Tongue (tissue), 2 donors: ENCODE results near the gene UBE2K. TPM values are rescaled to one million over a fixed set of nuclear protein-coding genes. Genes with fewer than 3 reads are reported as not detected.
"Not testable (repeated sequence)": the region's sequence is repeated elsewhere in the genome, so short reads cannot be mapped to it uniquely, and the experiment has no call there.

Experiments
- DNase-seq: peaks from one replicate; pipeline ENCODE4 v3.0.0-alpha.2; 2015
- total RNA-seq: library from RNA; depleted of rRNA; stranded (reverse); fragments of >200 nt; gene quantifications from one replicate; pipeline ENCODE4 v1.2.3, GENCODE V29; 2014

Gene UBE2K, protein sequence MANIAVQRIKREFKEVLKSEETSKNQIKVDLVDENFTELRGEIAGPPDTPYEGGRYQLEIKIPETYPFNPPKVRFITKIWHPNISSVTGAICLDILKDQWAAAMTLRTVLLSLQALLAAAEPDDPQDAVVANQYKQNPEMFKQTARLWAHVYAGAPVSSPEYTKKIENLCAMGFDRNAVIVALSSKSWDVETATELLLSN
- total RNA-seq: 29.7 TPM

DNA sequence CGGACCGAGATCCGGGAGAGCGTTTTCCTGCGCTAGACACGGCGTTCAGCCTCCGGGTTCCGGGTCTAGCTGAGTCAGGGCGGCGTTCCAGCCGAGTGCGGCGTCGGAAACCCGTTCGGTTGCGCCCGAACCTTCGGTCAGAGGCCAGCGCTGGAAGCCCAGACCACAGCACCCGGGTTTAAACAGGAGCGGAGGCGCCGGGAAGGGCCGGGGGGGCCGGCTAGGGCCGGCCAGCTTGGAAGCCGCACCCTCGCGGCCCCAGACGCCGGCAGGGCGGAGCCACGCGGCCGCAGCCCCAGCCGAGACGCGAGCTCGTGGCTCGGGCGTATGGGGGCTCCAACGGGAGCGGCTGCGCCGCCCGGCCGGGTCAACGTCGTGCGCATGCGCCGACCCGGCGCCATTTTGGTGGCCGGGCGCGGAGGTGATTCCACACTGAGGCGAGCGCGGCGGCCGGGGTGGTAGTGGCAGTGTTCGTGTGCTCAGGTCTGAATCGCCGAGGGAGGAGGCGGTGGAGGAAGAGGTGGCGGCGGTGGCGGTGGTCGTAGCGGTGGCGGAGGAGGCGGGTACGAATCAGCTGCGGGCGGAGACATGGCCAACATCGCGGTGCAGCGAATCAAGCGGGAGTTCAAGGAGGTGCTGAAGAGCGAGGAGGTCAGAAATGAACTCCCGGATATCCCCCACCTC is at the start of gene UBE2K:
Gene UBE2K (plus strand): TSS at position 397 of the 684 bp plus-strand sequence. CDS start 192 bp downstream, at position 589.
- DNase-seq: peak; percentile 95

DNA sequence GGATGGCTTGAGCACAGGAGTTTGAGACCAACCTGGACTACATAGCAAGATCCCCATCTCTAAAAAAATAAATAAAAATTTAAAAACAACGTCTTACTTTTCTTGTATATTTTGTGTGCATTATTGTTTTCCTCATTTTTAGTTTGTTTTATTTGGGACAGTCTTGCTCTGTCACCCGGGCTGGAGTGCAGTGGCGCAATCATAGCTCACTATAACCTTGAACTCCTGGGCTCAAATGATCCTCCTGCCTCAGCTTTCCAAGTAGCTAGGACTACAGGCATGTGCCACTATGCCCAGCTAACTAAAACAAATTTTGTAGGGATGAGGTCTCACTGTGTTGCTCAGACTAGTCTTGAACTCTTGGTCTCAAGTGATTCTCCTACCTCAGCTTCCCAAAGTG is 49.7 kb upstream of the UBE2K start:
- no peak for DNase-seq

DNA sequence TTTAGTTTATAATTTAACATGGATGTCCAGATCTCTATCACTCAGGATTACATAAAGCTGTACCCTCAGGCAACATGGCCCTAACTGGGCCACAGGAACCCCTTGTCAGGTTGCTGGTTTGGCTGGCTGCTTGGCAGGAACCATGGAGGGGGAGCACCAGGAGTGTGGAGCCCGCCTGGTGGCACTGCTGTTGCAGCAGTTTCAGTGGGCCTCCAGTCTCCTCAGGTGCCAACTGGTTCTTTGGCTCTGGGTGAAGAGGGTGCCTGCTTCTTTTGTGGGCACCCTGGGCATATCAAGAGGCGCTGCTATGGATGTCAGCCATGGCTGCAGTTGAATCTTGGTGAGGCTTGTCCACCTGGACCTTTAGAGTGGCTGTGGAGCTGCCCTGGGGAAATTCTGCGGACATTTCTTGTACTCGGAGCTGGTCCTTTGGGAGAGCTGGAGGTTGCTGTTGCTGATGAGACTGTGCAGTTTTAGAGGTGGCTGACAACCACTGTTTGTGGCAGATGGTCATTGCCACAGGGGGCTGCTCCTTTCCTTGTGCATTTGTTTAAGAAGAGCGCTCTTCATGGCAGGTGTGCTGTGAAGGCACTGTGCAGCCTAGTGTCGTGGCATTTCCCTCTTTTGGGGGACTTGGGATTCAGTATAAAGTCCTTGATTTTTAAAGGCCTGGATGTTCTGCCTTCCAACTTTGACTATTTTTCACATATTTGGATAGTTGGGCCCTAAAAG is 48.9 kb upstream of the UBE2K start:
- no peak for DNase-seq

DNA sequence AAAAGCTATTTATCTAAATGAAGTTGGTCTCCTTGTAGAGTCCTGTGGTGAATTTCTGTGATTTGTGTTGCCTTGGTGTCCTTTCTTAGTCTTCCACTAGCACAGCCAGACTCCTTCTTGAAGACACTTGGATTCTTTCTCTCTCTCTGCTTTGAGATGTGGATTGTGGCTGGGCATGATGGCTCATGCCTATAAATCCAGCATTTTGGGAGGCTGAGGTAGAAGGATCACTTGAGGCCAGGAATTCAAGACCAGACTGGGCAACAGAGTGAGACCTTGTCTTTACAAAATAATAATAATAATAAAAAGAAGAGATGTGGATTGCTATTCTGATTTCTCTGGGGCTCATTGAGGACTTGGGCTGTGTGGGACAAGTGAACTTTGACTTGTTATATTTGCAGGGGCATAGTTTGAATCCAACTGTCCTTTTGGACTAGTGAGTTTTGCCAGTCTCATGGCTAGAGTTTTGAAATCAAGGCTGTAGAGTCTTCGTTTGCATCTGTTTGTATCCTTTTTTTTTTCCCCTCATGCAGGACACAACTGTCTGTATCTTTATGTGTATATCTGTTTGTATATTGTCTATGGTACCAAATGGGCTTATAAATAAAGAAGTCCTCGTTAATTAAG is 48.2 kb upstream of the UBE2K start:
- no peak for DNase-seq

DNA sequence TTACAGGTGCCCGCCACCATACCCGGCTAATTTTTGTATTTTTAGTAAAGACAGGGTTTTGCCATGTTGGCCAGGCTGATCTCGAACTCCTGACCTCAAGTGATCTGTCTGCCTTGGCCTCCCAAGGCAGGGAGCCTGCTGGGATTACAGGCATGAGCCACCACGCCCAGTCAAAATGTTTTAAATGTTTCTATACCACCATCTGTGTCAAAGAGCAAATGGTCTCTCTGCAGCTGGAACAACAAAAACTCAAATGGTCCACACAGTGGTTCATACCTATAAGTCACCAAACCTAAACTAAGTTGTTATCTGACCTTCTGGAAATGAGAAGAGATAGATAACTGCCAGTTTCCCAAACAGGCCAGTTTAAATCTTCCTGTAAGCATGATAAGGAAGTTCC is 46.4 kb upstream of the UBE2K start:
- not testable (repeated sequence) for DNase-seq

DNA sequence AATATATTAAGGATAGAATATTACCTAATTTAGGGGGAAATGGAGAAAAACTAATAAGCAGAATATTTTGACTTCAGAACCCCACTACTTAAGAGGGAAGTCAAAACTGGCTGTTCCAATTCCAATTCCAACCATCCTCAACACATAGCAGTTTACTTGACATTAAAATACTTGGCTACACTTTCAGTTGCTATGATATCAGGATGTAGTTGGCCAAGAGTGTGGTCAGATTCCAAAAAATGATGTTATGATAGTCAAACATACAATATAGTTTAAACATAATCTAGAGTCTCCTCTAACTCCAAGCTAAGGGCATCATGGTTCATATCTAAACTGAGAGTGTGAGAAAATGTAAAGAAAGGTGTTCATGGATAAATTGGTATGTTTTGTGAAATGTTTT is 42.7 kb upstream of the UBE2K start:
- no peak for DNase-seq

DNA sequence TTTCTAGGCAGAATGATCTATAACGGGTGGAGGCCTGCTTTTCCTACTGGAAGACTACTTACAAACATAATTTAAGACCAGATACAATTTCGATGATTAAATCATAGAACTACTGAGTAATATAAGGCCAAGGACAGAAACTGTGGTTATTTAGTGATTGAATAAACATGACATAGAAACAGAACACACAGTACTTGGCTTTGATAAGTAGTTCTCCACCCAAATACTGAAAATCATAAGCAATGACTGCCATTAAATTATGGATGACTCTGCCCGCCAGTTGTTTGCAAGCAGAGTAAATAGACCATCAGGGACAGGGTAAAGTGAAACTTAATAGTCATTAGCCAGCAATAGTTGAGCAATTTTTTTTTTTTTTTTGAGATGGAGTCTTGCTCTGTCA is 42.1 kb upstream of the UBE2K start:
- no peak for DNase-seq

DNA sequence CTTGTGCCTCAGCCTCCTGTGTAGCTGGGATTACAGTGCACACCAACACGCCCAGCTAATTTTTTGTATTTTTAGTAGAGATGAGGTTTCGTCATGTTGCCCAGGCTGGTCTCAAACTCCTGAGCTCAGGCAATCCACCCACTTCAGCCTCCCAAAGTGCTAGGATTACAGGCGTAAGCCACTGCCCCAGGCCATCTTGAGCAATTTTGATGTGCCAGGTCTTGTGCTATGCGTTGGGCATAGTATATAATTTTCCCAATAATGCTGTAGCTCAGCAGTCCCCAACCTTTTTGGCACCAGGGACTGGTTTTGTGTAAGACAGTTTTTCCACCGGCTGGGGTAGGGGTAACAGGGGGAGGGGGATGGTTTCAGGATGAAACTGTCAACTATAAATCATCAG is 41.3 kb upstream of the UBE2K start:
- DNase-seq: not testable (repeated sequence)

DNA sequence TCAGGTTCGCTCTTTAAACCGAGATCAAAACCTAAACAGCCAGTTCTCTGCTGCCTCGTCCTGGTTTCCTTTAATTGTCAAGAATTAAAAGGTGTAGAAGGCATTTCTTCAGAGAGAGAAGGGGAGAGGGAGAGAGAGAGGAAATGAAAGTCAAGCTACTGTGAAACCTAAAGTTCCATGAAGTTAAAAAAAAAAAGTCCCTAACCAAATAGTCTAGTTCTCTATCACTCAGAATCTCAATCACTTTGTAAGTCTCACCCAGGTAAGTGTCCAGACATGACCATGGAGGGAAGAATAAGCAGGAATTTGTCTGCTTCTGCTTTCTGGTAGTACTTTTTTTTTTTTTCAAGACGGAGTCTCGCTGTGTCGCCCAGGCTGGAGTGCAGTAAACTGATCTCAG is 40.5 kb upstream of the UBE2K start:
- DNase-seq: no peak

DNA sequence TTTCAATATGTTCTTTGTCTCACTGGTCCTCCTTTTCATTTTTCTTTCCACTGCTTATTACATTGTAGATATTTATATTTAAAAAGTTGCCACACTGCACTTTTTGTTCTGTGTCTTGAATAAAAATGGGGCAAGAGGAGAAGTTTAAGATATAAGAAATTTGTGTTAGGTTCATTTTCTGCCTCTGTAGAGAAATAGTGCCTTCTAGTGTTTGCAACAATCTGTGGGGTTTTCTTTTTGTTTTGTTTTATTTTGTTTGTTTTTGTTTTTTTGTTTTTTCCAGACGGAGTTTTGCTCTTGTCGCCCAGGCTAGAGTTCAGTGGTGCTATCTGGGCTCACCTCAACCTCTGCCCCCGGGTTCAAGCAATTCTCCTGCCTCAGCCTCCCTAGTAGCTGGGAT is 39.2 kb upstream of the UBE2K start:
- no peak for DNase-seq

DNA sequence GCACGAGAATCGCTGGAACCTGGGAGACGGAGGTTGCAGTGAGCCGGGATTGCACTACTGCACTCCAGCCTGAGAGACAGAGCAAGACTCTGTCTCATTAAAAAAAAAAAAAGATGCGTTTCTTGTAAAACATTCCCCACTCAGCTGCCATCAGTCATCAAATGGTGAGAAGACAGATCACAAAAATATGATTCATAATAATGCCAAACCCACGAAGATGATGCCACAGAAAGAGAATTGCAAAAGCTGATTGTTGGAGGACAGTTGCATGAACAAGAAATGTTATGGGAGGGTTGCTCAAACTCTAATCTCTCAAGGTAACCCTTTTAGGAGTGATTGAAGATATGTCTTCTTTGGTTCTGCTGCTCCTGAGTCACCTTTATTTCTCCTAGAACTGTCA is 37.9 kb upstream of the UBE2K start:
- DNase-seq: no peak

DNA sequence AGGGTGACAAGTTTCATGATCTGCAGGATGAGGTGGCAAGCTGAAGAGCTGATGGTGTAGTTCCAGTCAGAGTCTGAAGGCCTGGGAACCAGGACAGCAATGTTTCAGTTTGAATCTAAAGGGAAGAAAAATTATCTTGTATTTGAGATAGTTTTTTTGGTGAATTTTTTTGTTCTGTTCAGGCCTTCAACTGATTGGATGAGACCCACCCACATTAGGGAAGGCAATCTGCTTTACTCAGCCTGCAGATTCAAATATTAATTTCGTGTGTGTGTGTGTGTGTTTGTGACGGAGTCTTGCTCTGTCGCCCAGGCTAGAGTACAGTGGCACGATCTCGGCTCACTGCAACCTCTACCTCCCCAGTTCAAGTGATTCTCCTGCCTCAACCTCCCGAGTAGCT is 37.2 kb upstream of the UBE2K start:
- no peak for DNase-seq

DNA sequence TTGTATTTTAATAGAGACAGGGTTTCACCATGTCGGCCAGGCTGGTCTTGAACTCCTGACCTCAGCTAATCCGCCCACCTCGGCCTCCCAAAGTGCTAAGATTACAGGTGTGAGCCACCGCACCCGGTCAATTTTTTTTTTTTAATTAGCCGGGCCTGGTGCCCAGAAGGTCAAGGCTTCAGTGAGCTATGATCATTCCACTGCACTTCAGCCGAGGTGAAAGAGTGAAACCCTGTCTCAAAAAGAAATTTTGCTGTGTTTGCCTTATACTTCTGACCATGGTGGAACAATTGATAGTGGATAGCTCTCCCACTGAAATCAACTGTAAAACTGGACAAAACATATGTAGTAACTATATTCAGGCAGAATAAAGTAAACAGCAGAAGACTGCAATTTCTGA is 35.3 kb upstream of the UBE2K start:
- no peak for DNase-seq

DNA sequence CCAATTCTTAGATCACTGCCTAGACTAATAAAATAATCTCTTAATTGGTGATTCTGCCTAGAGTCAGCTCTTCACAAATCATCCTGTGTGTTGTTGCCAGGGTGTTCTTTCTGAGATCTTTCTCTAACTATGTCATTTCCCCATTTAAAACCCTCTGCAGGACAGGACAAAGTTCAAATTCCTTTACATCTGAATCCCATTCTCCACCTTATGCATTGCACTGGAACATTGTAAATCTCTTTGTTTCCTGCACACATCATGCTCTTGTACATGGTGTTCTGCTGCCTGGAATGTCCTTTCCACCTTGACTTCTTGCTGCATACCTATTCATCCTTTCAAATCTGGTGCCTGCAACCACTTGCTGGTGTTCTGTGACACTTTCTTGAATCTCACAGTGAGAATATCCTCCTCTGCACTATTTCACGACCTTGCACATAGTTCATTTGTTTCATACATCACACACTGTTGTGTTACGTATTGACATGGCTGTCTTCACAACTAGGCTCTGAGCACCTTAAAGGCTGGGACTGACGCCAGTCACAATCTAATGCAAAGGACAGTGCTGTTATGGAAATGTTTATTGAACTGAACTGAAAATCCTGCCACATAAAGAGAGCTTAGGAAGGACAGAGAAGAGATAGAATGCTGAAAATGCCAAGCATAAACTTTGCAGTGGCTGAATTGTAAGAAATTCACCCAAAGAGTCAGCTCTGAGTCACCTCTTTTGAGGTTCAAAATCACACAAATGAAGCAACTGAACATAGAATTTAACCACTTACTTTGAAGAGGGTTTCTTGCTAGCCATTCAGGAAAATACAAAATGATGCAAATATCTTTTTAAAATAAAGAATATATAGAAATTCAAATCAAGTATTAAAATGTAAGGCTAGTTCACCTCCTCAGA is 32.9 kb upstream of the UBE2K start:
- no peak for DNase-seq

DNA sequence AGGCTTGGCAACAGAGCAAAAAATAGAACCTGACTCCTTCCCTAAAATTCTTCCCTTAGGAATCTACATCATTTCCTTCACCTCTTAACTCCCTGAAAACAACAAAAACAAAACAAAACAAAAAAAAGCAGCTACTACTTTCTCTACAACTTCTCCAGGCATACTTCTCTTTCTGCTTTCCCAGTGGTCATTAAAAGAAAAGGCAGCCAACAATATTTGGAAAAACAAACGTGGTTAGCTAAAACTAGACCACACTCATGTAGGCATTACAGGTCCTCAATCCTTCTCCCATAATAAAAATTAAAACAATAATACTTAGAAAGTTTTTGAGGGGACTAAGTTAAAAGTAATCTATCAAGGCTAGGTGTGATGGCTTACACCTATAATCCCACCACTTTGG is 30.2 kb upstream of the UBE2K start:
- DNase-seq: no peak

DNA sequence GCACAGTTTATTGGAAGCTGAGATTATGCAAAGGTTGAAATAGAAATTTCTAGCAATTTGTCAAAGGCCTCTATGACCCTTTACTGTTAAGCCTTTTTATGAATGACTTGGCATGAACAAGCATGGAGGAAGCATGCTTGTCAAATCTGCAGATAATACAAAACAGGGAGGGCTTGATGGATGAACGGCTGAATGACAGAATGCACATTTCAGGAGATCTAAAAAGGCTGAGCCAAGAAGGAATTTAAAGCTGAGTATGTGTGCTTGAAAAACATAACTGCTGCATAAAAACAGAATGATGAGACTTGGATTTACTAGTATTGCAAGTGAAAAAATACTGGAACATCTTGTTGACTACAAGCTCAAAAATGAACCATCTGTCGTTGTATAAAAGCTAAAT is 29.0 kb upstream of the UBE2K start:
- DNase-seq: no peak

DNA sequence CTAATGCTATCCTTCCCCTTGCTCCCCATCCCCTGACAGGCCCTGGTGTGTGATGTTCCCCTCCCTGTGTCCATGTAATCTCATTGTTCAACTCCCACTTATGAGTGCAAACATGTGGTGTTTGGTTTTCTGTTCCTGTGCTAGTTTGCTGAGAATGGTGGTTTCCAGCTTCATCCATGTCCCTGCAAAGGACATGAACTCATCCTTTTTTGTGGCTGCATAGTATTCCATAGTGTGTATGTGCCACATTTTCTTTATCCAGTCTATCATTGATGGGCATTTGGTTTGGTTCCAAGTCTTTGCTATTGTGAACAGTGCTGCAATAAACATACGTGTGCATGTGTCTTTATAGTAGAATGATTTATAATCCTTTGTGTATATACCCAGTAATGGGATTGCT is 27.6 kb upstream of the UBE2K start:
- DNase-seq: not testable (repeated sequence)

DNA sequence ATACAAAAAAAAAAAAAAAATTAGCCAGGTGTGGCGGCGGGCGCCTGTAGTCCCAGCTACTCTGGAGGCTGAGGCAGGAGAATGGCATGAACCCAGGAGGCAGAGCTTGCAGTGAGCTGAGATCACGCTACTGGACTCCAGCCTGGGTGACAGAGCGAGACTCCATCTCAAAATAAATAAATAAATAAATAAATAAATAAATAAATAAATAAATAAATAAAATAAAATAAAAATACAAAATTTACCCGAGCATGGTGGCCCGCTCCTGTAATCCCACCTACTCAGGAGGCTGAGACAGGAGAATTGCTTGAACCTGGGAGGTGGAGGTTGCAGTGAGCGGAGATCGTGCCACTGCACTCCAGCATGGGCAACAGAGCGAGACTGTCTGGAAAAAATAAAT is 22.3 kb upstream of the UBE2K start:
- not testable (repeated sequence) for DNase-seq

DNA sequence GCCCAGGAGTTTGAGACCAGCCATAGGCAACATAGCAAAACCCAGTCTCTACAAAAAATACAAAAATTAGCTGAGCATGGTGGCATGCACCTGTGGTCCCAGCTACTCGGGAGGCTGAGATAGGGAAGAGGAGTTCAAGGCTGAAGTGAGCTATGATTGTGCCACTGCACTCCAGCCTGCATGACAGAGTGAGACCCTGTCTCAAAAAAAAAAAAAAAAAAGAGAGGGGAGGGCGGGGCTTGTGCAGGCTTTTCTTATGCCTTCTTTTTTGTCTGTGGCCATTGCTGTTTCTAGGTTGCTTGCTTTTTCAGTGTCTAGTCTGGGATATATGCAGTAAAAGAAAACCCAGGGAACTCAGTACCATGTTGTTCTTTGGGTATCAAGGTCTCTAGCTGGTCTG is 16.9 kb upstream of the UBE2K start:
- not testable (repeated sequence) for DNase-seq

DNA sequence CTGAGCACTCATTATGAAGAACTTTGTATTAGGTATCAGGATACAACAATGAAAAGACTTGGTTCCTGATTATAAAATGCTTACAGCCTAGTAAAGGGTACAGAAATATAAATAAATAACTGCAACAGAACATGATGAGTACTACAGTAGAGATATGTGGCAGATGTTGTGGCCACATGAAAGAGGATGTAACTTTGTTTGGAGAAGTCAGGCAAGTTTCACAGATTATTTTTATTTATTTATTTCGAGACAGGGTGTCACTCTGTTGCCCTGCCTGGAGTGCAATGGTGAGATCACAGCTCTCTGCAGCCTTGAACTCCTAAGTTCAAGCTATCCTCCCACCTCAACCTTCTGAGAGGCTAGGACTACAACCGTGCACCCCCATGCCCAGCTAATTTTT is 15.8 kb upstream of the UBE2K start:
- no peak for DNase-seq

DNA sequence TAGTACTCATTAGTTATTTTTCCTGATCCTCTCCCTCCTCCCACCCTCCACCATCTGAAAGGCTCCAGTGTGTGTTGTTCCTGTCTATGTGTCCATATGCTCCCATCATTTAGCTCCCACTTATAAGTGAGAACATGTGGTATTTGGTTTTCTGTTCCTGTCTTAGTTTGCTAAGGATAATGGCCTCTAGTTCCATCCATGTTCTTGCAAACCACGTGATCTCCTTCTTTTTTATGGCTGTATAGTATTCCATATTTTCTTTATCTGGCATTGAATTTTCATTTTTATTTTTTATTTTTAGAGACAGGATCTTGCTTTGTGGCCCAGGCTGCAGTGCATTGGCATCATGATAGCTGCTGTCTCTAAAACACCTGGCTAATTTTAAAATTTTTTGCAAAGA is 11.9 kb upstream of the UBE2K start:
- DNase-seq: no peak

DNA sequence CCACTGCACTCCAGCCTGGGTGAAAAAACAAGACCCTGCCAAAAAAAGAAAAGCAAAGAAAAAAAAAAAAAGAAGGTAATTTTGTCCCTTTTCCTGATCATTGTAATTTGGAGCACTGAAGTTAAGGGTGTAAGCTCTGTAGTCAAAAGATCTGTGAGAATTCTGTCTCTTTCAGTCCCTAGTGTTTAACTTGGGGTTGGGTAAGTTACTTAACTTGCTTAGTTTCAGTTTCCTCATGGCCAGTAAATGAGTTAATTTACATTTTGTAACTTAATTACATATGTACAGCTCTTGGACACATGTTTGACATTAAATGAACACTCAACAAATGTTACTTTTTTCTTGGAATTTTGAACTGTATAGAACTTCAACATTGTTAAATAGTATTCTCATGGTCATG is 10.9 kb upstream of the UBE2K start:
- no peak for DNase-seq
